ENCODE data around the gene STAT4. TPM values are rescaled to one million over a fixed set of nuclear protein-coding genes. Genes with fewer than 3 reads are reported as not detected.

STAT4 gene
- total RNA-seq, 1 experiment from 2014 or later = 0.33 TPM

DNA sequence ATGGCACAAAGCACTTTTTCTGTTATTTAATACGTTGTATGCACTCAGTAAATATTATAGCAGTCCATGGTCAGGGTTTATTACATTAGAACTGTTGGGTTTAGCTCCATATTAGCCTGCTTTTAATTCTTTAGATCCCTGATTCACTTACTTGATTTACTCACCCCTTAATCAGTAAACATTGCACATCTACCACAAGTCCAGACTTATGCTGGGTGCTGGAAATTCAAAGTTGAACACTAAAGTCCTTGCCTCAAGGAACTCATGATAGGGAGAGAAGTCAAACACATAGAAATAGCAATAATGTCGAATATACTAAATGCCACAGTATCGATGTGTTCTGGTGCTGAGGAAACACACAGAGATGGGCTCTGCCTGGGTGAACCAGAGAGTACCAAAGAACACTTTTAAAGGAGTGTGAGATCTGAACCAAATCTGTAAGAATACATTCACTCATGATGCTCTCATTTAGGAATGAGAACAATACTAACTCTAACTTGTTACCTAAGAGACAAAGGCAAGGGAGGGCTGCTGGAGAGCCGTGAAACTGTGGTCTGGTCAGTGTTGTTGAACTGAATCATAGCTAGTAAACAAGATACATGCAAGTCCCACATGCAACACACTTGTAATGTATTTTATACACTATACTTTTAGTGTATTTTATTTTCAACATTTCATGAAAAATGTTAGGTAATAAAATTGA is 4.9 kb downstream of the STAT4 start:
- Histone ChIP-seq H3K4me2 (ENCODE audit: insufficient read depth, insufficient read length, low read length) (no peak overlapping the region), H2BK15ac (ENCODE audit: low read depth, low read length) (no peak overlapping the region), H3K23me2 (ENCODE audit: insufficient read length, low read depth, low read length, poor library complexity, severe bottlenecking) (peaks cover 7% of the 10 kb centered on the region), H2AFZ (ENCODE audit: low read length) (no peak overlapping the region), H3K27me3 (ENCODE audit: insufficient read depth, low read length) (no peaks in the 10 kb centered on the region), H3K4me1 (ENCODE audit: insufficient read depth, low read length) (no peaks in the 10 kb centered on the region), H2BK20ac (ENCODE audit: low read depth, low read length, poor library complexity, severe bottlenecking) (no peak overlapping the region), H3K18ac (ENCODE audit: insufficient read length, low read depth, low read length) (no peak overlapping the region), H3K27ac (ENCODE audit: insufficient read length, low read depth, low read length) (no peak overlapping the region), H3K9ac (ENCODE audit: extremely low read depth, insufficient read length, low read length) (no peak overlapping the region), H2BK5ac (ENCODE audit: insufficient read length, low read length) (no peak overlapping the region), H2BK12ac (ENCODE audit: insufficient read length, low read depth, low read length) (no peak overlapping the region), H4K5ac (ENCODE audit: insufficient read length, low read depth, low read length) (no peak overlapping the region), H3K79me1 (ENCODE audit: insufficient read depth, low read depth, low read length, poor library complexity, severe bottlenecking) (no peaks in the 10 kb centered on the region), H3K14ac (ENCODE audit: insufficient read depth, low read length) (no peak overlapping the region), H3K9me3 (ENCODE audit: control insufficient read depth, low read depth, low read length) (no peaks in the 10 kb centered on the region), H3K23ac (ENCODE audit: insufficient read length, low read depth, low read length) (no peak overlapping the region), H2AK5ac (ENCODE audit: insufficient read length, low read length) (no peak overlapping the region), H4K8ac (replicated peaks; ENCODE audit: insufficient read length, low read depth, low read length) (no peak overlapping the region), H2BK120ac (ENCODE audit: low read depth, low read length, poor library complexity, severe bottlenecking) (no peak overlapping the region), H4K91ac (ENCODE audit: insufficient read length, low read depth, low read length) (no peak overlapping the region), H3T11ph (ENCODE audit: low read length) (no peak overlapping the region), H3K4ac (ENCODE audit: low read depth, low read length) (no peak overlapping the region), H4K20me1 (ENCODE audit: control insufficient read depth, insufficient read depth, insufficient read length) (no peaks in the 10 kb centered on the region), H3K79me2 (ENCODE audit: insufficient read depth, low read length) (no peaks in the 10 kb centered on the region), H3K56ac (ENCODE audit: insufficient read length, low read depth, low read length) (no peak overlapping the region)
- Mint-ChIP-seq H3K36me3 (ENCODE audit: insufficient read depth in 1 of 3, low read depth in 3 of 3) (no peaks in the 10 kb centered on the region), H3K4me3 (no peak overlapping the region), H3K27me3 (ENCODE audit: low read depth) (peaks cover 26% of the 10 kb centered on the region), H3K27ac (no peak overlapping the region), H3K9me3 (no peaks in the 10 kb centered on the region), H3K4me1 (peaks cover 3% of the 10 kb centered on the region in 2 experiments; a peak in 1 of 4 replicates)
- no CpG with 5 or more reads among the region's 4 CpGs for WGBS (ENCODE audit: extremely low coverage, insufficient read length, low lambda C conversion rate)
- TF ChIP-seq, protein P1, sequence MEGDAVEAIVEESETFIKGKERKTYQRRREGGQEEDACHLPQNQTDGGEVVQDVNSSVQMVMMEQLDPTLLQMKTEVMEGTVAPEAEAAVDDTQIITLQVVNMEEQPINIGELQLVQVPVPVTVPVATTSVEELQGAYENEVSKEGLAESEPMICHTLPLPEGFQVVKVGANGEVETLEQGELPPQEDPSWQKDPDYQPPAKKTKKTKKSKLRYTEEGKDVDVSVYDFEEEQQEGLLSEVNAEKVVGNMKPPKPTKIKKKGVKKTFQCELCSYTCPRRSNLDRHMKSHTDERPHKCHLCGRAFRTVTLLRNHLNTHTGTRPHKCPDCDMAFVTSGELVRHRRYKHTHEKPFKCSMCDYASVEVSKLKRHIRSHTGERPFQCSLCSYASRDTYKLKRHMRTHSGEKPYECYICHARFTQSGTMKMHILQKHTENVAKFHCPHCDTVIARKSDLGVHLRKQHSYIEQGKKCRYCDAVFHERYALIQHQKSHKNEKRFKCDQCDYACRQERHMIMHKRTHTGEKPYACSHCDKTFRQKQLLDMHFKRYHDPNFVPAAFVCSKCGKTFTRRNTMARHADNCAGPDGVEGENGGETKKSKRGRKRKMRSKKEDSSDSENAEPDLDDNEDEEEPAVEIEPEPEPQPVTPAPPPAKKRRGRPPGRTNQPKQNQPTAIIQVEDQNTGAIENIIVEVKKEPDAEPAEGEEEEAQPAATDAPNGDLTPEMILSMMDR (conservative IDR thresholded peaks at IDR 0.05) = no peak
- DNase-seq = no peak
